GM21825 (cell line): ENCODE measurements around the gene CADM2.
"Not testable (repeated sequence)": the region's sequence is repeated elsewhere in the genome, so short reads cannot be mapped to it uniquely, and the experiment has no call there.

ENCODE experiments used
- ATAC-seq: cut with Tn5 transposase; IDR thresholded peaks from one replicate; pipeline ENCODE4 v1.9.1; 2021; ENCODE audit warnings: mild to moderate bottlenecking, moderate library complexity; ENCODE audit not compliant: unreplicated experiment

The CADM2 gene

GRCh38 chr3:85627932-85628331 lies 669.1 kb downstream of the CADM2 start:
- no peak for ATAC-seq

DNA sequence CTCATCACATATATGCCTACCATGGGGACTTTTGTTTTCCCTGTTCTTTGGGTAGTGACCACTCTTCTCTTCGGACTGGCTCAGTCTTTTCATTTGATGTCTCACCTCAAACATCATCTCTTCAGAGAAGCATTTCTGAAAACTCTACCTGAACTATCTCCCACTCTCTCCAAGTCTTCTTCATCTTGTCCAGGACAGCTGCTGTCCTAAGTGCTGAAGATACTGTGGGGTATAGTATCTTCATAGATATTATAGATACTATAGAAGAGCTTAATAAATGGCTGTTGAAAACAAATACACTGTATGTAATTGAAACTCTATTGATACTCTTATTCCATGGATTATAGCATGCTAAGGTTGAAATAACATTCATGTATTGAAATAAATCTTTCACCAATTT lies 672.3 kb downstream of the CADM2 start:
- no peak for ATAC-seq

GRCh38 chr3:85632921-85633320 lies 674.1 kb downstream of the CADM2 start:
- no peak for ATAC-seq

GRCh38 chr3:85652360-85652759 lies 693.6 kb downstream of the CADM2 start:
- ATAC-seq, result no peak

GRCh38 chr3:85660451-85660850 lies 701.7 kb downstream of the CADM2 start:
- ATAC-seq, result no peak

GRCh38 chr3:85662462-85662861 lies 703.7 kb downstream of the CADM2 start:
- ATAC-seq, result no peak

- ATAC-seq, result no peak
These were observed 709.0 kb downstream of the CADM2 start for GRCh38 chr3:85667744-85668143.

DNA sequence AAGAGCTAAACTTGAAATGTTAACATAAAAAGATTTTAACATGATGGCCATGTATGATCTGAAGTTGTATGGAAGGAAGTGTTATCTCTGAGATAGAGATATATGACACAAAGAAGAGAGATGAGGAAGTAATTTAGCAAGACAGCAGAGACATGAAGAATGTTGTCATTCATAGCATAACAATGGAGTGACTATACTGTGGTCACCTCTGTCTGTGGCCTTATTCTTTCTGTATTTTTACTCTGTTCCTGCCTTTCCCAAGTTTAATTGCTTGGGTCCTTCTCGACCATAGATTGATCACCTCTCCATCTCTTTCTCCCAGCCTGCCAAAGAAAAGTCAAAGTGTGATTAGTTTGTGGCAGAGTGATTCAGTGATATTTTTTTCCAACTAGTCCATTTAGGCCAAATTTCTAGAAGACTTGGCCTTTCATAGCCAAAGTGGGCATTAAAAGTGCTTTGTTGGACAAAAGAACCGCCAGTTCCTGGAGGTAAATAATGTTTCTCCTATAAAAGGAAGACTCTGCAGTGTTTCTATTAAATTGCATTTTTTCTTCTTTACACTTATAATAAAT lies 711.9 kb downstream of the CADM2 start:
- no peak for ATAC-seq

DNA sequence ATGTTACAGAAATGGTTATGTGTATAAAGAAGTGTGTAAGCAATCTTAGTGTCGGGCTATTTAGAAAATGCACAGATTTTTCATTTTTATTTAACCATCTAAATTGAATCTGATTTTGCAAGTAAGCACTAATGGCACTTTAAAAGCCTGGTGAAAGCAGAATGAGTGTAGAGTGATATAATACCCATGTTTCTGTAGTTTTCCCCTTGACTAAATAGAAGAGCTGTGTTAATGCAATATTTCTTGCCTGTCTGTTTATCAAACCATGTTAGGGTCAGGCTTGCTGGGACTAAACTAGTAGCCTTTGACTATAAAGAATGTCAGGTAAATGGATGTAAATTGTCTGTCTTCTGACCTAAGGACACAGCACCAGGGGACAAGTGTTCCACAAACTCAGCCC lies 714.0 kb downstream of the CADM2 start:
- ATAC-seq, result no peak

GRCh38 chr3:85678713-85679112 lies 719.9 kb downstream of the CADM2 start:
- ATAC-seq, result no peak

DNA sequence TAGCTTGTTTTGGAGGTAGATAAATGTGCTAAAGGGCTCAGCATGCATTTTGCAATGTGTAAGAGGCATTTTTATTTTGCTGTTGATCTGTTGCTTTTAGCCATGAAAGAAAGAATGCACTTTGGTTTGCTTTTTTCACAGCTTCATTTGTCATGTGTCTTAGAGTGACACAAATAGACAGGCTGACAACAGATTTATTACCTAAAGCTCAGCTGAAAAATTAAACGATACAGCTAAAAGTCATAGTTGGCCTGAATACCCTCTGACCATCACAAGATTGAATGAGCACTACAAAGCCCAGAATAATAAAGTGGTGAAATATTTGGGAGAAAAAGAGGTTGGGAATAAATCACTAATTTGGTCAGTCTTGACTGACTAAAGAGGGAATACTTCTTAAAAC lies 723.1 kb downstream of the CADM2 start:
- no peak for ATAC-seq

DNA sequence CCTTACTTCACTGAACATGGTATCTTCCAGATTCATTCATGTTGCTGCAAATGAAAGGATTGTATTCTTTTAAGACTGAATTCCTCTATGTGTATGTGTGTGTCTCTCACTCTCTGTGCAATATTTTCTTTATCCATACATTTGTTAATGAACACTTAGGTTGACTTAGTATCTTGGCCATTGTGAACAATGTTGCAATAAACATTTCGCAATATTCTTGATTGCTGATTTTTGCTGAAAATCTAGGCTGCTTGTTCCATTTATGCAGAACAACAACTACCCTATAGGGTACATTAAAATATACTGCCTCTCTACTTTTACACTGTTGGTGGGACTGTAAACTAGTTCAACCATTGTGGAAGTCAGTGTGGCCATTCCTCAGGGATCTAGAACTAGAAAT lies 732.4 kb downstream of the CADM2 start:
- ATAC-seq, result no peak

DNA sequence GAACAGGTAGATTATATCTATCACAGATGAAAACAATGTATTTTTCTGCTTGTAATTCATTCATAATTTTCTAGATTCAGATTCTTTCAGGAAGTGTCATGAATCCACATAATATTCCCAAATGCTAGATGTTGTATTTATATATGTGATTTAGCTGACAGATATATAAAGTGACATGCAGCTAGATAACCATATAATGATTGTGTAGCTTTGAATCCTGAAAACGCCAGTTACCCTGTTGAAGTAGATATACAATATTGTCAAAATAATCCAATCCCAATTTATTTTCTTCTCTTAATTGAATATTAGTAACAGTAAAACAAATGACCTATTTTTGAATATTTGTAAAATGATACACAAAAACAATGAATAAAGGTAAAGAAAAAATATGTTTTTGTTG lies 738.4 kb downstream of the CADM2 start:
- no peak for ATAC-seq

DNA sequence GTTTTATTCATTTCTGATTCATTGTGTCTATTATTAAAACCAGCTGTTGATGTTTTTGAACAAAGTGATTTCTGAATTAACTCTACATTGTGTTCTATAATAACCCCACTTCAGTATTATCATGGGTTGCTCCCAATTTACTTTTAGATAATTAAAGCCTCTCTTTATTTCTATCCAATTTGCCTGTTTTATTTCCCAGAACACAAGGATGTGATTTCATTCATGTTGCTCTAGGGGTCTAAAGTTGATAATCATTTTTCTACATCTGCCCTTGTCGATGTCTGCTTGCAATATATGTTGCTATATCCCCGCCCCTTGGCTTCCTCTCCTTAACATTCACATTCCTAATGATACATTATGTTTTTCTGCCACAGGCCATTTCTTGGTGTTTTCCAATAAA lies 747.3 kb downstream of the CADM2 start:
- ATAC-seq, result no peak

DNA sequence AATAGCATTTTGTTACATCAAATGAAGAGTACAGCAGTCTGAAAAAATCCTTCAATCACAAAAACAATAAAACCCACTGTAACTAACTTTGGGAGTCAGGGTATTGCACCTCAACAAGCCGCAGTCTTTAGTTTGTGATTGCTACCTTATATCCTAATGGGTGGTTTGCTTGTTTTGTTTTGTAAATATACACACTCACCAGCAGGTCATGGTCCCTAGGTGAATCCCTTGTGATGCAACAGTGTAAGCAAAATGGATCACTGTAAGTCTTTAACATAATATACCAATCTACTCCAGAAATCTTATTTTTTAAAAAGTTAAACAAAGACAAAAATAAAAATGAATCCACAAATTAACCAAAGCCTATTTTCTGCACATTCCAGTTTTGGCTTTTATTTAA lies 749.5 kb downstream of the CADM2 start:
- ATAC-seq, result not testable (repeated sequence)

- no peak for ATAC-seq
These were observed 750.6 kb downstream of the CADM2 start for GRCh38 chr3:85709346-85709892.

DNA sequence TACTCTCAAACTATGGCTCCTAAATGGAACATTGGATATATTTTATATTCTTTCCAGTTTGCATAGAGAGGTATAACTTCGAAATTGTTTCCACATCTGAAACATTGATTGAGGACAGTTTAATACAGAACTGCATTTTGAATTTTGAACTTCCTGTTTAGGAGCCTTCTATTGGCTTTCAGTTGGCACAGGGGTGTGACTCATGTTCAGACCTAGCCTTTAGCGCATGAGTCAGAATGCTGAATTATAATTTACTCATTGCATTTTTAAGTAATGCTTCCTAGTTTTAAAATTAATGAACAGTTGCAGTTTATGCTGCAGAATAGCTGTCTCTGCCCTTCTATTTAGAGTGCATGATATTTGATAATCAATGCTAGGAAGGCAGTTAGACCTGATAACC lies 751.7 kb downstream of the CADM2 start:
- no peak for ATAC-seq

DNA sequence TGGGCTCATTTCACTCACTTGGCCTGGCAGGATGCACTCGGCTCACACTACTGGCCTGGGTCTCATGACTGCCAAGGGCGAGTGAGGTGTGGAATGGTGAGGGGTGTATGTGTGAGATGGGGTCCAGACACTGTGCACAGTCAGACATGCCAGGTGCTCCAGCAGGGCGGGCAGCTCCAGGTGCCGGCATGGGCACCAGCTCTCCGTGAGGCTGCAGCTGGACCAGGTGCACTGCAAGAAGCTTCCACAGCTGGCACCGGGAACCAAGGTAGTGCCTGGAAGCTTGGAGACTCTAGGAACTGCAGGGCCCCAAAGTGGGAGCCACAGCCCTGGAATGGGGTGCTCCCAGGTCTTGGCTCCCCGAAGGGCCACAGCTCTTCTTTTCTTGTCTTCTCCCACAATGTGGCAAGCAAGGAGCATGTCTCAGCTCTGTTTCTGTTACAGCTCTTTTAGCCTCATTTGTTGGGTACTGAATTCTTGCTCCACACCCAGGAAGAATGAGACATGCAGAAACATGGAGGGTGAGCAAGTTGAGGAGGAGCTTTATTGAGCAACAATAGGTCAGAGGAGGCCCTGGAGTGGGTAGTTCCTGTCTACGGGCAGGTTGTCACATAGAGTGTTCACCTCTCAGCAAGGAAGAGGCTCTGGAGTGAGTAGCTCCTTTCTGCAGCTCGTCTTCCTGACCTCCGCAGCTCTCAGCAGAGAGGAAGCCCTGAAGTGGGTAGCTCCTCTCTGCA lies 762.8 kb downstream of the CADM2 start:
- ATAC-seq, result no peak

DNA sequence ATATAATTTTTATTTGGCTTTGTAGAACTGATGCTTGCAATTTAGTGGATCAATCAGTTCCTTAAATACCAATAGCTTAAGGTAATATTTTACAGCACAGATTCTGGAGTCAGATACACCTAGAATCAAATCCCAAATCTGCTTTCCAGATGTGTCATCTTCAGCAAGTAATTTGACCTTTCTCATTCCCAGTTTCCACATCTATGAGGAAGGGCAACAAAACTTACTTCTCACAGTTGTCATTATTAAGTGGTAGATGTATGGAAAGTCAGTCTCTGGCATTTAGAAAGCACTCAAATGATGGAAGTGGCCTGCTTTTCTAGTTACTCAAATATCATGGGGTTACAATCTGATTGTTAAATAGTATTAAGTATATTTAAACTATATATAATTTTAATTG lies 767.0 kb downstream of the CADM2 start:
- ATAC-seq, result no peak

- no peak for ATAC-seq
These were observed 767.5 kb downstream of the CADM2 start for GRCh38 chr3:85726241-85726640.

DNA sequence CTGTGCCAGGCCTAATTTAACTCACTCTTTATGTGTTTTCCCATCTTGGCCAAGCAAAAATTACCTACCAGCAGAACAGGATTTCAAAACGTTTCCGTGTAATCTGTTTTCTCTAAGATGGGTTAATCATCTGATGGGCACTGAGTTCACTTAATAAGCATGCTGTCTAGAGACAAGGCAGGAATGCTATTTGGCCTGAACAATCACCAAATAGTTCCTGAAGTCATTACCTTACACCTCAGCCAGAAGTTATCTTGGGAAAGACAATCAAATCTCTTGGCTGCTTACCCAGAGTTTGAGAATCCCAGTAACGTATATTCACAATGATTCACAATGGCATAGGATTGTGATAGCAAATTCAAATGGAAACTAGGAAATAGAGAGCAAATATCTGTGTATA lies 779.1 kb downstream of the CADM2 start:
- ATAC-seq, result no peak

- no peak for ATAC-seq
These were observed 781.8 kb downstream of the CADM2 start for GRCh38 chr3:85740561-85740960.

DNA sequence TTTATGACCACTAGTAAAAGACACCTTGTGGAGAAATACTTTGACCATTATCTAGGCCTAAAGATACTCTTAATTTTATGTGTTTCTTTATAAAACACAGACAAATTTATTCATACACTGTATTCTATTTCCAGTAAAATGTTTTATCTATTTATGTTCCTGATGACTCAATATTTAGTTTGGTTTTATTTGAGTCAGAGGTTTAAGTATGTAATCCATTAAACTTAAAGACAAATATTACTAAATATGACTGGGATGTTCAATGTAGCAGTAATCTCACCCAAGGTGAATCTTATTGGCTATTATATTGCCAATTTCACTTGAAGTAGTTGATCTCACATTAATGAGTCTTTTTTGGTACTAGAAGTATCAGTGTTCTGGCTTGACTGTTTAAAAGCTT lies 799.7 kb downstream of the CADM2 start:
- no peak for ATAC-seq
